ENCODE data around the gene KCNJ18.
"Not testable (repeated sequence)": the region's sequence is repeated elsewhere in the genome, so short reads cannot be mapped to it uniquely, and the experiment has no call there.

GRCh38 chr17:21669616-21670360 lies 22.5 kb upstream of the KCNJ18 start:
- TF ChIP-seq CTCF, POLR2A (IDR thresholded peaks at IDR 0.05): not testable (repeated sequence)
